Measurements from ENCODE around the gene SENP8.
A peak's percentile ranks its signal among the peaks of the same experiment; 100 is the strongest.
"Not testable (repeated sequence)": the region's sequence is repeated elsewhere in the genome, so short reads cannot be mapped to it uniquely, and the experiment has no call there.

Gene SENP8
- 0.84 to 6.9 (median 2.1) reads per million in 17 experiments for total RNA-seq

DNA sequence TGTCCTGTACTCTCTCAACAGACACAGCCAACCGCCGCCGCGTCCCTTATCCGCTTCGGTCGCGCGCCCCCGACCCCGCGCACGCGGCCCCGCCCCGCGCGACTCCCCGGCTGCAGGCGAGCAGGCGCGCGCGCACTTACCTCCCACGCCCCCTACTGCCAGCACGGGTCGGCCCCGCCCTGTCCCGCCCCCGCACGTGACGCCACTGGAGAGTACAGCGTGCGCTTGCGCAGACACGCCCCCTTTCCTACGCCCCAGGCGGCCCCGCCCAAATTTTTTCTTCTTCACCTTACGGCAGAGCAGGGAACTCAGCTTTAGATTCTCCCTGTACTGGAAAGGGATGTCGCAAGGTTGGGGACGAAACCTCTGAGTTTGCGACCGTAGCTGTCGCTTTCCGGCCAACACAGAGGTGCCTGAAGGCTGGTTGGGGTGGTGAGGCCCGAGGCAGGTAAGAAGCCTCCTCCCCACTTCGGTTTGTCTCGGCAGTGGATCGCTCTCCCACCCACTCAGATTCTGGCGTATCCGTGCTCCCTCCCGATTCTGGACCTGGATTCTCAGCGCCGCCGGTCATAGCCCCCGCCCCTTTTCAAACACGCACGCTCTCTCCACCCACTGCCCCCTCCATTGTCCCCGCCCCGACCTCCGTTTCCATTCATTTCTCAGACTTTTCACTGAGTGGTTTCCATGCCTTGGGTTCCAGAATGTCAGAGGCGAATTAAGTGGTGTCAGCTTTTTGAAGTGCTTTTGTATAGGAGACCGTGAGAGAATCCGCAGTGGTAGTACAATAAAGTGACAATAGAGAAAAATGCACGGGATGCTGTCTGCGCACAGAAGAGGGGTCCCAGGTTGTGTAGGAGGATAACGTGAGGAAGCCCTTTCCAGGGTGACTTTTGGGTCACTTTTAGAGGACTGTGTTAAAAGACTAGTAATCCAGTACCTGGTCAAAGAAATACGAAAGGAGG is at the start of gene SENP8, which contains the start of gene MYO9A:
Gene SENP8, plus strand, starts transcription at position 387 of the 962 bp plus-strand sequence. CDS start 21,221 bp downstream, outside the sequence.
Gene MYO9A, minus strand, starts transcription at position 134 of the 962 bp plus-strand sequence. CDS start 71,587 bp downstream, outside the sequence.
- peak; percentile 99 to 100 (median 100) for DNase-seq

DNA sequence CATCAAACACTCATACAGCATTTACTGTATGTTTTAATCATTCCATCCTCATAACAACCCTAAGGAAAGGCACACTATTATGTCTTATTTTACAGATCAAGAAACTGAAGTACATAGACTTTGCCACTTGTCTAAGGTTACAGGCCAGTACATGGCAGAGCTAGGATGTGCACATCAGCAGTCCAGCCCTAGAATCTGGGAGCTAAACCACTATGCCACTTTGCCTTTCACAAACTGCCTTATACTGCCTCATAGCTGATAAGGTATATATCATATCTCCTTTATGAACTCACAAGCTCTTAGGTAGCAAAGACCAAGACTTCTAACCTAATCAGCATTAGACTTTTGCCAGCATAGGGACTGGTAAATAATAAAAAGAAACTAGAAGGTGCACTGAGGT is 49.3 kb upstream of the SENP8 start:
- no peak for DNase-seq

- DNase-seq, result no peak
Measured at GRCh38 chr15:72070817-72071447, 47.3 kb upstream of the SENP8 start.

DNA sequence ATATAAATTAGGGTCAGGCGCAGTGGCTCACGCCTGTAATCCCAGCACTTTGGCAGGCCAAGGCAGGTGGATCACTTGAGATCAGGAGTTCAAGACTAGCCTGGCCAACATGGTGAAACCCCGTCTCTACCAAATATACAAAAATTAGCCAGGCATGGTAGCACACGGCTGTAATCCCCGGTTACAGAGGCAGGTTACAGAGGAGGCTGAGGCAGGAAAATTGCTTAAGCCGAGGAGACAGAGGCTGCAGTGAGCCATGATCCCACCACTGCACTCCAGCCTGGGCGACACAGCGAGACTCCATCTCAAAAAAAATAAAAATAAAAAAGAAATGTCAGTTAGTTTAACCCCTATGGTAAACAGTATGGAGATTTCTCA is 46.8 kb upstream of the SENP8 start:
- not testable (repeated sequence) for DNase-seq

GRCh38 chr15:72074335-72075060 is 43.7 kb upstream of the SENP8 start:
- no peak for DNase-seq

GRCh38 chr15:72077950-72078349 is 40.3 kb upstream of the SENP8 start:
- DNase-seq, result no peak

DNA sequence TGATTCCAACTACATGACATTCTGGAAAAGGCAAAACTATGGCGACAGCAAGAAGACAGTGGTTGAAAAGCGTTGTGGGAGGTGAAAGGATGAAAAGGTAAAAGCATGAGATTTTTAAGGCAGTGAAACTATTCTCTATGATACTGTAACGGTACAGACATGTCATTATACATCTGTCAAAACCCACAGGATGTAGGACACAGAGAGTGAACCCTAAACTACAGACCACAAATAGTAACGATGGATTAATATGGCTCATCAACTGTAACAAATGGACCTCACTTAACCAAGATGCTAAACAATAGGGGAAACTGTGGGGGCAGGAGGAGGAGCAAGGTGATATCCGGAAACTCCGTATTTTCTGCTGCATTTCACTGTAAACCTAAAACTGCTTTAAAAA is 39.3 kb upstream of the SENP8 start:
- no peak for DNase-seq

- DNase-seq, result no peak
Measured at GRCh38 chr15:72082176-72082575, 36.0 kb upstream of the SENP8 start.

GRCh38 chr15:72086010-72086697 is 32.0 kb upstream of the SENP8 start:
- no peak for DNase-seq

DNA sequence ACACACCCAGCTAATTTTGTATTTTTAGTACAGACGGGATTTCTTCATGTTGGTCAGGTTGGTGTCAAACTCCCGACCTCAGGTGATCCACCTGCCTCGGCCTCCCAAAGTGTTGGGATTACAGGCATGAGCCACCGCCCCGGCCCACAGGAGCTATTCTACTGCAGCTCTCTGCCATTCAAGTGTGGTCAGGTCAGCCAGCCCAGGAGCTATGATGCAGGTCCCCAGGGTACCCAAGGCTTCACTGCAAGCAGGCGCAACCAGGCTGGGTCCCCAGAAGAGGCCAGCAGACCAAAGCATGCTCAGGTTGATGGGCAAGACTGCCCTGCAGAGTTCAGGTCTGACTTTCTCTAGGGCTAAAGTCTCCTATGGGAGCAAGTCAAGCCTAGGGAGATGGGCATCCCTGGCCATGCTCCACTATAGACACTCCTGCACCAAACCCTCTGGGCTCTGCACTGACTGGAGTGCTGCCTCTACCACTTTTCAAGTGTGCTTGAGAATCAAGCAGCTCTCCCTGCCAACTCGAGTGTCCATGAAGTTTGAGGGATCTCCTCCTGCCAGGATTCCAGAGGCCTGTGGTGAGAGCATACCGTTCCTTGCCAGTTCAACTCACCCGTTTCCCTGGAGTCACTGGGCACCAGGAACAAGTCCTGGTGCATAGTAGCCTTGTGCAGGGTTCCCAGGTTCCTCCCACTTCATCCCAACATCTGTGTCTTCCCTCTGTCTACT is 31.1 kb upstream of the SENP8 start:
- no peak for DNase-seq

- no peak for DNase-seq
Measured at GRCh38 chr15:72092006-72092405, 26.2 kb upstream of the SENP8 start.

DNA sequence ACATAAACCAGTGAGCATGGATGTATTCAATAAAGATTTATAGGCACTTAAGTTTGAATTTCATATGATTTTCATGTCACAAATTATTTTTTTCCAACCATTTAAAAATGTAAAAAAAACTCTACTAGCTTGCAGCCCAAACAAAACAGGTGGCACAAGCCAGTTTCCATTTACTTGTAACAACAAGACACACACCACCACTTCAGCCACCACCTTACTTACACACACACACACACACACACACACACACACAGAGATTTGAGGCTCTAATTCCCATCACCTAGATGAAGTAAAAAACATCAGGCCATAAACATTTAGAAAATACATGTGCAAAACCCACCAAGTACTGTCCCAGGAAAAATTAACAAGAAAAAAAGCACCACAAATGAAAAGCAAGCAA is 25.5 kb upstream of the SENP8 start:
- no peak for DNase-seq

GRCh38 chr15:72096796-72097195 is 21.4 kb upstream of the SENP8 start:
- no peak for DNase-seq

GRCh38 chr15:72098040-72098439 is 20.2 kb upstream of the SENP8 start:
- DNase-seq, result peak in 2 of 4 experiments; percentile 4 to 13

DNA sequence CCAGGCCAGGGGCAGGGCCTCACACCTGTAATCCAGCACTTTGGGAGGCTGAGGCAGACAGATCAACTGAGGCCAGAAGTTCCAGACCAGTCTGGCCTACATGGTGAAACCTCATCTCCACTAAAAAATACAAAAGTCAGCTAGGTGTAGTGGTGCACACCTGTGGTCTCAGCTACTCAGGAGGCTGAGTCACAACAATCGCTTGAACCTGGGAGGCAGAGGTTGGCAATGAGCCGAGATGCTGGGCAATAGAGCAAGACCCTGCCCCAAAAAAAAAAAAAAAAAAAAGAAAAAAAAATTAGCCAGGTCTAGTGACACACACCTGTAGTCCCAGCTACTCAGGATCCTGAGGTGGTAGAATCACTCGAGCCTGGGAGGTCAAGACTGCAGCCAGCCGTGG is 19.0 kb upstream of the SENP8 start:
- no peak for DNase-seq

DNA sequence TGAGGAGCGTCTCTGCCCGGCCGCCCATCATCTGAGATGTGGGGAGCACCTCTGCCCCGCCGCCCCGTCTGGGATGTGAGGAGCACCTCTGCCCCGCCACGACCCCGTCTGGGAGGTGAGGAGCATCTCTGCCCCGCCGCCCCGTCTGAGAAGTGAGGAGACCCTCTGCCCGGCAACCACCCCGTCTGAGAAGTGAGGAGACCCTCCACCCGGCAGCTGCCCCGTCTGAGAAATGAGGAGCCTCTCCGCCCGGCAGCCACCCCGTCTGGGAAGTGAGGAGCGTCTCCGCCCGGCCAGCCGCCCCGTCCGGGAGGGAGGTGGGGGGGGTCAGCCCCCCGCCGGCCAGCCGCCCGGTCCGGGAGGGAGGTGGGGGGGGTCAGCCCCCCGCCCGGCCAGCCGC is 17.7 kb upstream of the SENP8 start:
- not testable (repeated sequence) for DNase-seq

GRCh38 chr15:72105111-72105510 is 13.1 kb upstream of the SENP8 start:
- no peak for DNase-seq

DNA sequence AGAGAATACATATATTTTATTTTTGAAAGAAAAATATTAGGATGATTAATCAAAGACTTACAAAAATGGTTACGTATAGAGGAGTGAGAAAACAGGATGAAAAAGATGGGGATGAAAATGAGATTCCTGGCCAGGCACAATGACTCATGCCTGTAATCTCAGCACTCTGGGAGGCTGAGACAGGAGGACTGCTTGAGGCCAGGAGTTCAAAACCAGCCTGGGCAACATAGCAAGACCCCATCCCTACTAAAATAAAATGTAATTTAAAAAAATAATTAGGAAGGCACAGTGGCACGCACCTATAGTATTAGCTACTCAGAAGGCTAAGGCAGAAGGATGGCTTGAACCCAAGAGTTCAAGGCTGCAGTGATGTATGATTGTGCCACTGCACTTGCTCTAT is 12.1 kb upstream of the SENP8 start:
- DNase-seq, result no peak

- DNase-seq, result no peak
Measured at GRCh38 chr15:72110355-72110754, 7.8 kb upstream of the SENP8 start.

DNA sequence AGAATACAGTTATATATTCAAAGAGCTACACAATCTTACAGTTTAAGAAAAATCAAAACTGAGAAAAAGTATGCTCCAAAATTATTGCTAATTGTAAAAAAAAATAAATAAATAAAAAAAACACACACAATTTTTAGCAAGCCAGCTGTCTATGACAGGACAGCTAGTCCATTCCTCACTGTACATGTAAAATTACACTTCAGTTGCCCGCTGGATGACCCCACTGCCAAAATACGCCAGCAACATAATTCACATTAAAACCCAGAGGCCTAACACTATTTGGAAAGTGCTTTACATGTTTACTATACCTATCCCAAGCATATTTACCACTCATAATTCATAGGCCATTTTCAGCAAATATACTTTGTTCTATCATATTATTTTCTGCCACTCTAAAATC is 6.1 kb upstream of the SENP8 start:
- no peak for DNase-seq

- no peak for DNase-seq
Measured at GRCh38 chr15:72112805-72113204, 5.4 kb upstream of the SENP8 start.
